Endothelial cell of umbilical vein (primary cell): Measurements from ENCODE around the gene HPSE2.

Source experiments
- EZH2 ChIP-seq: IDR thresholded peaks from 2 replicates; pipeline ENCODE4 v1.6.1; 2012; ENCODE audit warnings: borderline replicate concordance, low read depth, mild to moderate bottlenecking, moderate library complexity, low read length, inconsistent platforms; ENCODE audit not compliant: severe bottlenecking
- FOS ChIP-seq: IDR thresholded peaks from 2 replicates; pipeline ENCODE4 v1.6.1; 2011; ENCODE audit warnings: mild to moderate bottlenecking, low read length, moderate library complexity, borderline replicate concordance; ENCODE audit not compliant: insufficient read depth
- POLR2A ChIP-seq: IDR thresholded peaks from 2 replicates; pipeline ENCODE4 v1.6.1; 2012; ENCODE audit warnings: low read depth, mild to moderate bottlenecking, control low read depth, low read length
- TF ChIP-seq, protein P1 (sequence below), 2 donors: IDR thresholded peaks; 1 replicate in 1 of 2; 2 replicates in 1 of 2; pipeline ENCODE4 v1.5.1; 2011; ENCODE audit warnings: low read length in 2 of 2, mild to moderate bottlenecking in 2 of 2, moderate library complexity in 2 of 2, control low read depth in 1 of 2, inconsistent platforms in 1 of 2, low read depth in 1 of 2; ENCODE audit not compliant: insufficient read depth in 1 of 2; ENCODE audit errors: extremely low read depth in 1 of 2

DNA sequence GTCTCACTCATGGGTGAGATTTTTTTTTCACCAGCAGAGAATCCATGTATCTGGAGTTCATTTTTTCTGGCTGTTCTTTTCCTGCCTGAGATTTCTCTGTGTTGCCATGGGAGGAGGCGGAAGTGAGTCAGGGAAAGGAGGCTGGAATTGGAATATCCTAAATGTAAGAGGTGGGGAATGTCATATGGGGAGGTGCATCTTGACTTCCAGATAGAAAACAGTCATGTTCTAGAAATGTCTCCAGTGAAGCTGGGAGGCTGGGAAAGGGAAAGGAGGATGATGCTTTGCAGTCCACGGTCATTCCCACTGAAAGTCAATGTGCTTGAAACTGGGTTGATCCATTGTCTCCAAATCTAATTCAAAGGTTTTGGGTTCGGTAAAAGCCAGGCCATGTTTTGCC, 749.2 kb downstream of the HPSE2 start:
- TF ChIP-seq POLR2A (no peak), EZH2 (no peak), FOS (peak; percentile 31)
- TF ChIP-seq, protein P1, sequence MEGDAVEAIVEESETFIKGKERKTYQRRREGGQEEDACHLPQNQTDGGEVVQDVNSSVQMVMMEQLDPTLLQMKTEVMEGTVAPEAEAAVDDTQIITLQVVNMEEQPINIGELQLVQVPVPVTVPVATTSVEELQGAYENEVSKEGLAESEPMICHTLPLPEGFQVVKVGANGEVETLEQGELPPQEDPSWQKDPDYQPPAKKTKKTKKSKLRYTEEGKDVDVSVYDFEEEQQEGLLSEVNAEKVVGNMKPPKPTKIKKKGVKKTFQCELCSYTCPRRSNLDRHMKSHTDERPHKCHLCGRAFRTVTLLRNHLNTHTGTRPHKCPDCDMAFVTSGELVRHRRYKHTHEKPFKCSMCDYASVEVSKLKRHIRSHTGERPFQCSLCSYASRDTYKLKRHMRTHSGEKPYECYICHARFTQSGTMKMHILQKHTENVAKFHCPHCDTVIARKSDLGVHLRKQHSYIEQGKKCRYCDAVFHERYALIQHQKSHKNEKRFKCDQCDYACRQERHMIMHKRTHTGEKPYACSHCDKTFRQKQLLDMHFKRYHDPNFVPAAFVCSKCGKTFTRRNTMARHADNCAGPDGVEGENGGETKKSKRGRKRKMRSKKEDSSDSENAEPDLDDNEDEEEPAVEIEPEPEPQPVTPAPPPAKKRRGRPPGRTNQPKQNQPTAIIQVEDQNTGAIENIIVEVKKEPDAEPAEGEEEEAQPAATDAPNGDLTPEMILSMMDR (IDR thresholded peaks at IDR 0.05; ENCODE audit: extremely low read depth in 1 of 2, insufficient read depth in 1 of 2, low read depth in 1 of 2, low read length in 2 of 2) = no peak
